ENCODE measurements around the gene PCLO.

DNA sequence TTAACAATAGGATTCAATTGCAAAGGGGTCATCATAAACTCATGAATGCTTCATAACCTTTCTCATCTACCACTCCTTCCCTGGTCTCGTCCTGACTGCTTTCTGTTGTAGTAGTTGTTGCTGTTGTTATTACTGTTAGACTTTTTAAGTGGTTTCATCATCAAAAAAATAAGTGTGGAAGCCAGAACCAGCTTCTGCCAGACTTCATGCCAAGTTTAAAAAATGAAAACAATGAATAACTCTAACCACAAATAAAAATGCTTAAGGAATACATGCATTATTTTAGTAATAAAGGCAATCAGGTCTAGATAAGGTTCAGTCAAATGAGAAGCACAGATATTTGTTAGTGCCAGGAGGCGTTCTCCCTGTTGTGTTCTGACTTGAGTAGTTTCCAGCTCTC lies 85.4 kb downstream of the PCLO start:
- TF ChIP-seq, protein P1, sequence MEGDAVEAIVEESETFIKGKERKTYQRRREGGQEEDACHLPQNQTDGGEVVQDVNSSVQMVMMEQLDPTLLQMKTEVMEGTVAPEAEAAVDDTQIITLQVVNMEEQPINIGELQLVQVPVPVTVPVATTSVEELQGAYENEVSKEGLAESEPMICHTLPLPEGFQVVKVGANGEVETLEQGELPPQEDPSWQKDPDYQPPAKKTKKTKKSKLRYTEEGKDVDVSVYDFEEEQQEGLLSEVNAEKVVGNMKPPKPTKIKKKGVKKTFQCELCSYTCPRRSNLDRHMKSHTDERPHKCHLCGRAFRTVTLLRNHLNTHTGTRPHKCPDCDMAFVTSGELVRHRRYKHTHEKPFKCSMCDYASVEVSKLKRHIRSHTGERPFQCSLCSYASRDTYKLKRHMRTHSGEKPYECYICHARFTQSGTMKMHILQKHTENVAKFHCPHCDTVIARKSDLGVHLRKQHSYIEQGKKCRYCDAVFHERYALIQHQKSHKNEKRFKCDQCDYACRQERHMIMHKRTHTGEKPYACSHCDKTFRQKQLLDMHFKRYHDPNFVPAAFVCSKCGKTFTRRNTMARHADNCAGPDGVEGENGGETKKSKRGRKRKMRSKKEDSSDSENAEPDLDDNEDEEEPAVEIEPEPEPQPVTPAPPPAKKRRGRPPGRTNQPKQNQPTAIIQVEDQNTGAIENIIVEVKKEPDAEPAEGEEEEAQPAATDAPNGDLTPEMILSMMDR (IDR thresholded peaks at IDR 0.05; ENCODE audit: control extremely low read depth in 1 of 3, insufficient read depth in 1 of 3, low read depth in 1 of 3, low read length in 3 of 3) = no peak
- no peak for TF ChIP-seq POLR2AphosphoS5 (IDR thresholded peaks at IDR 0.05; ENCODE audit: low read depth, low read length)
- TF ChIP-seq RXRA (IDR thresholded peaks at IDR 0.05; ENCODE audit: insufficient read depth, low read depth, low read length) = no peak
- TF ChIP-seq ZNF274 (IDR thresholded peaks at IDR 0.05; ENCODE audit: borderline replicate concordance, extremely low read depth, low read length) = no peak
- TF ChIP-seq JUND (IDR thresholded peaks at IDR 0.05; ENCODE audit: low read length) = no peak
- no peak for TF ChIP-seq TEAD4 (IDR thresholded peaks at IDR 0.05; ENCODE audit: low read depth, low read length)
- no peak for TF ChIP-seq POLR2A (IDR thresholded peaks at IDR 0.05; ENCODE audit: control extremely low read depth in 1 of 2, low read depth in 2 of 2, low read length in 2 of 2)
- no peak for TF ChIP-seq NRF1 (IDR thresholded peaks at IDR 0.05; ENCODE audit: low read depth, low read length)
- TF ChIP-seq GABPA (IDR thresholded peaks at IDR 0.05; ENCODE audit: borderline replicate concordance, insufficient read depth, low read length) = no peak
